GM23338 (cell line): ENCODE data around the gene TUBAL3. TPM values are rescaled to one million over a fixed set of nuclear protein-coding genes. Genes with fewer than 3 reads are reported as not detected.

Experiments
- ATAC-seq: fragments of 200-7000 bp; cut with Tn5 transposase; 3 replicates; pipeline ENCODE4 v1.9.1; 2020
- DNase-seq: peaks from one replicate; pipeline ENCODE4 v3.0.0-alpha.2; 2015; ENCODE audit warnings: low spot score
- H2AFZ ChIP-seq: fragments of 200-600 bp; sonication (generic); 2 replicates; pipeline ENCODE4 v1.8.0; 2016; ENCODE audit warnings: antibody characterized with exemption, mild to moderate bottlenecking, moderate library complexity
- H3F3A ChIP-seq: fragments of 200-600 bp; sonication (generic); replicated peaks from 2 replicates; pipeline ENCODE4 v1.8.0; 2017; ENCODE audit warnings: antibody characterized with exemption, mixed run types, low read depth
- H3K27ac ChIP-seq: fragments of 200-600 bp; sonication (generic); 2 replicates; pipeline ENCODE4 v1.6.1; 2016; ENCODE audit warnings: low read depth
- H3K27me3 ChIP-seq: fragments of 200-600 bp; sonication (generic); 2 replicates; pipeline ENCODE4 v1.8.0; 2016; ENCODE audit warnings: mild to moderate bottlenecking, mixed run types, moderate library complexity; ENCODE audit not compliant: insufficient read depth
- H3K36me3 ChIP-seq: fragments of 200-600 bp; sonication (generic); 2 replicates; pipeline ENCODE4 v1.8.0; 2016; ENCODE audit warnings: mild to moderate bottlenecking; ENCODE audit not compliant: insufficient read depth
- H3K4me1 ChIP-seq: fragments of 200-600 bp; sonication (generic); 2 replicates; pipeline ENCODE4 v1.8.0; 2016; ENCODE audit warnings: mild to moderate bottlenecking, moderate library complexity; ENCODE audit not compliant: insufficient read depth
- H3K4me2 ChIP-seq: fragments of 200-600 bp; sonication (generic); 2 replicates; pipeline ENCODE4 v1.7.1; 2017; ENCODE audit warnings: mixed run types
- H3K4me3 ChIP-seq: fragments of 200-600 bp; sonication (generic); 2 replicates; pipeline ENCODE4 v1.6.1; 2016; ENCODE audit warnings: mixed run types
- H3K79me2 ChIP-seq: fragments of 200-600 bp; sonication (generic); replicated peaks from 2 replicates; pipeline ENCODE4 v1.8.0; 2017; ENCODE audit warnings: mild to moderate bottlenecking; ENCODE audit not compliant: insufficient read depth
- H3K9me2 ChIP-seq: fragments of 200-600 bp; sonication (generic); 2 replicates; pipeline ENCODE4 v1.8.0; 2017; ENCODE audit not compliant: insufficient read depth
- H4K20me1 ChIP-seq: fragments of 200-600 bp; sonication (generic); replicated peaks from 2 replicates; pipeline ENCODE4 v1.8.0; 2017; ENCODE audit warnings: mild to moderate bottlenecking; ENCODE audit not compliant: insufficient read depth
- H3K27ac Mint-ChIP-seq: 2 replicates; pipeline ENCODE4 v1.8.0; 2020; ENCODE audit warnings: inconsistent platforms, mild to moderate bottlenecking, moderate library complexity, mixed read lengths
- H3K27me3 Mint-ChIP-seq: 3 replicates; pipeline ENCODE4 v1.8.0; 2022; ENCODE audit warnings: low read depth, mild to moderate bottlenecking, moderate library complexity, mixed read lengths, inconsistent platforms; ENCODE audit not compliant: insufficient read depth, poor library complexity
- H3K36me3 Mint-ChIP-seq: 3 replicates; pipeline ENCODE4 v1.8.0; 2021; ENCODE audit warnings: low read depth, mild to moderate bottlenecking, inconsistent platforms, moderate library complexity, mixed read lengths
- H3K4me1 Mint-ChIP-seq: 3 replicates; pipeline ENCODE4 v1.8.0; 2020; ENCODE audit warnings: mild to moderate bottlenecking, inconsistent platforms, mixed read lengths
- H3K4me3 Mint-ChIP-seq: 3 replicates; pipeline ENCODE4 v1.8.0; 2021; ENCODE audit warnings: moderate library complexity, mild to moderate bottlenecking, inconsistent platforms, mixed read lengths
- H3K9me3 Mint-ChIP-seq: 3 replicates; pipeline ENCODE4 v1.8.0; 2020; ENCODE audit warnings: moderate library complexity, mild to moderate bottlenecking, inconsistent platforms, mixed read lengths
- CTCF ChIP-seq, 2 experiments: fragments of 200-600 bp in 1 of 2; sonication (generic) in 1 of 2; conservative IDR thresholded peaks; 2 replicates each; pipeline versions ENCODE4 v1.5.1 to v1.6.1; 2016 to 2017; ENCODE audit warnings: antibody characterized with exemption in 2 of 2, low read depth in 2 of 2, mild to moderate bottlenecking in 2 of 2, moderate library complexity in 1 of 2
- ETS1 ChIP-seq: IDR thresholded peaks from 2 replicates; pipeline ENCODE4 v1.6.1; 2016; ENCODE audit warnings: antibody characterized with exemption
- EZH2phosphoT487 ChIP-seq: fragments of 200-600 bp; sonication (generic); IDR thresholded peaks from one replicate; pipeline ENCODE4 v1.8.1; 2018; ENCODE audit warnings: antibody characterized with exemption; ENCODE audit not compliant: unreplicated experiment
- JUNB ChIP-seq: IDR thresholded peaks from one replicate; pipeline ENCODE4 v1.6.1; 2016; ENCODE audit warnings: antibody characterized with exemption; ENCODE audit not compliant: unreplicated experiment
- NANOG ChIP-seq: IDR thresholded peaks from 2 replicates; pipeline ENCODE4 v1.6.1; 2016; ENCODE audit warnings: antibody characterized with exemption, borderline replicate concordance
- POLR2AphosphoS5 ChIP-seq: IDR thresholded peaks from 2 replicates; pipeline ENCODE4 v1.6.1; 2016; ENCODE audit warnings: antibody characterized with exemption, low read depth
- REST ChIP-seq: IDR thresholded peaks from one replicate; pipeline ENCODE4 v1.6.1; 2018; ENCODE audit warnings: antibody characterized with exemption; ENCODE audit not compliant: unreplicated experiment
- ZNF114 ChIP-seq: fragments of 250-450 bp; sonication (Bioruptor Pico); IDR thresholded peaks from 2 replicates; pipeline ENCODE4 v1.5.0; 2020; ENCODE audit warnings: mild to moderate bottlenecking, moderate library complexity
- ZNF462 ChIP-seq: fragments of 250-450 bp; sonication (Bioruptor Pico); IDR thresholded peaks from 2 replicates; pipeline ENCODE4 v1.5.0; 2020; ENCODE audit warnings: mild to moderate bottlenecking, moderate library complexity
- long read RNA-seq: library from polyadenylated mRNA; unstranded; transcript quantifications from one replicate; pipeline ENCODE4 v2.0.0, GENCODE V29; 2020; ENCODE audit not compliant: unreplicated experiment
- polyA plus RNA-seq: library from polyadenylated mRNA; unstranded; fragments of >200 nt; fragmentation: Nextera tagmentation; extraction: Ambion mirVana; gene quantifications from 2 replicates; pipeline ENCODE4 v1.2.1, GENCODE V29; 2016
- total RNA-seq: library from RNA; depleted of rRNA; stranded (reverse); fragments of >200 nt; shearing (Covaris generic); gene quantifications from 2 replicates; pipeline ENCODE4 v1.2.3, GENCODE V29; 2014; rRNA removed

TUBAL3 gene
- total RNA-seq, result not detected in 2 replicates
- polyA plus RNA-seq, result not detected in 2 replicates
- long read RNA-seq, result 0 reads

GRCh38 chr10:5404208-5405041, at the start of gene TUBAL3:
TSS of gene TUBAL3 (minus strand) at chr10:5404828. CDS start at chr10:5404792, 36 bp downstream.
- ATAC-seq (no peak), DNase-seq (no peak)
- H3K79me2 ChIP-seq, result no peaks in the 10 kb centered on the region
- no peak within 1 kb of the TSS for H3K4me2 ChIP-seq
- H3K9me3 Mint-ChIP-seq, result peaks cover 23% of the 10 kb centered on the region
- H3K27me3 Mint-ChIP-seq, result no peaks in the 10 kb centered on the region
- H3K36me3 ChIP-seq, result no peaks in the 10 kb centered on the region; the same call in 1 of the 2 replicates
- H4K20me1 ChIP-seq, result no peaks in the 10 kb centered on the region
- no peak within 1 kb of the TSS for H3K27ac Mint-ChIP-seq
- peaks cover 4% of the 10 kb centered on the region; the same call in 1 of the 2 replicates for H3K9me2 ChIP-seq
- peak within 1 kb of the TSS; percentile 76 for H2AFZ ChIP-seq
- no peak for TF ChIP-seq POLR2AphosphoS5
- TF ChIP-seq ETS1, result no peak
- TF ChIP-seq ZNF114 (CRISPR knock-in tag), result no peak
- no peak for TF ChIP-seq NANOG
- no peak for TF ChIP-seq EZH2phosphoT487
- no peak for TF ChIP-seq ZNF462 (CRISPR knock-in tag)
- TF ChIP-seq CTCF (conservative IDR thresholded peaks at IDR 0.05; ENCODE audit: low read depth in 2 of 2), result no peak
- TF ChIP-seq JUNB, result no peak
- no peak for TF ChIP-seq REST
- H3K27me3 ChIP-seq, result no peaks in the 10 kb centered on the region
- no peak within 1 kb of the TSS for H3K4me3 ChIP-seq
- H3K4me3 Mint-ChIP-seq, result no peak within 1 kb of the TSS
- H3F3A ChIP-seq, result no peaks in the 10 kb centered on the region
- peaks cover 15% of the 10 kb centered on the region; the same call in 2 of the 3 replicates for H3K36me3 Mint-ChIP-seq
- no peak within 1 kb of the TSS for H3K27ac ChIP-seq
- no peaks in the 10 kb centered on the region for H3K4me1 Mint-ChIP-seq
- H3K4me1 ChIP-seq, result no peaks in the 10 kb centered on the region
